Loucy (cell line): ENCODE data around the gene MBD4.

ENCODE experiments used
- H2AFZ ChIP-seq: fragments of 200-600 bp; sonication (generic); 2 replicates; pipeline ENCODE4 v1.6.0; 2016; ENCODE audit warnings: antibody characterized with exemption, mild to moderate bottlenecking, low read length, moderate library complexity
- H3F3A ChIP-seq: fragments of 200-600 bp; 2 replicates; pipeline ENCODE4 v1.6.0; 2016; ENCODE audit warnings: antibody characterized with exemption, low read depth, mild to moderate bottlenecking
- H3K27me3 ChIP-seq: fragments of 200-600 bp; sonication (generic); 2 replicates; pipeline ENCODE4 v1.6.1; 2014; ENCODE audit warnings: low read length, mild to moderate bottlenecking; ENCODE audit not compliant: insufficient read depth, poor library complexity, severe bottlenecking
- H3K36me3 ChIP-seq: fragments of 200-600 bp; sonication (generic); 2 replicates; pipeline ENCODE4 v1.6.1; 2016; ENCODE audit warnings: low read length; ENCODE audit not compliant: insufficient read depth
- H3K4me1 ChIP-seq: fragments of 200-600 bp; sonication (generic); 2 replicates; pipeline ENCODE4 v1.5.1; 2014; ENCODE audit warnings: low read length, mild to moderate bottlenecking; ENCODE audit not compliant: insufficient read depth, poor library complexity, severe bottlenecking
- H3K4me2 ChIP-seq: fragments of 200-600 bp; sonication (generic); 2 replicates; pipeline ENCODE4 v1.6.0; 2014; ENCODE audit warnings: antibody characterized with exemption, low read length, low read depth, mild to moderate bottlenecking; ENCODE audit not compliant: poor library complexity, severe bottlenecking
- H3K4me3 ChIP-seq: fragments of 200-600 bp; sonication (generic); 2 replicates; pipeline ENCODE4 v1.5.1; 2014; ENCODE audit warnings: low read length, mild to moderate bottlenecking, mixed read lengths; ENCODE audit not compliant: poor library complexity, severe bottlenecking
- H3K79me2 ChIP-seq: fragments of 200-600 bp; sonication (generic); 2 replicates; pipeline ENCODE4 v1.6.1; 2014; ENCODE audit warnings: low read length; ENCODE audit not compliant: insufficient read depth
- H3K9ac ChIP-seq: fragments of 200-600 bp; sonication (generic); 2 replicates; pipeline ENCODE4 v1.6.0; 2014; ENCODE audit warnings: mild to moderate bottlenecking, low read depth, low read length, moderate library complexity; ENCODE audit not compliant: poor library complexity, severe bottlenecking
- H3K9me2 ChIP-seq: fragments of 200-600 bp; sonication (generic); replicated peaks from 2 replicates; pipeline ENCODE4 v1.6.1; 2016; ENCODE audit warnings: low read depth, low read length, mixed read lengths
- H3K9me3 ChIP-seq: fragments of 200-600 bp; sonication (generic); 2 replicates; pipeline ENCODE4 v1.6.1; 2014; ENCODE audit warnings: mild to moderate bottlenecking, antibody characterized with exemption, low read length, low read depth; ENCODE audit not compliant: insufficient read depth
- H4K20me1 ChIP-seq: fragments of 200-600 bp; sonication (generic); 2 replicates; pipeline ENCODE4 v1.6.0; 2014; ENCODE audit warnings: antibody characterized with exemption, low read length, mild to moderate bottlenecking; ENCODE audit not compliant: insufficient read depth, poor library complexity, severe bottlenecking
- EZH2phosphoT487 ChIP-seq: fragments of 200-600 bp; IDR thresholded peaks from 2 replicates; pipeline ENCODE4 v1.6.1; 2018; ENCODE audit warnings: antibody characterized with exemption, mild to moderate bottlenecking, moderate library complexity, borderline replicate concordance
- TF ChIP-seq, protein P1 (sequence below): fragments of 200-600 bp; sonication (generic); conservative IDR thresholded peaks from 2 replicates; pipeline ENCODE4 v1.5.1; 2014; ENCODE audit warnings: mild to moderate bottlenecking, antibody characterized with exemption, low read length

MBD4 gene

DNA sequence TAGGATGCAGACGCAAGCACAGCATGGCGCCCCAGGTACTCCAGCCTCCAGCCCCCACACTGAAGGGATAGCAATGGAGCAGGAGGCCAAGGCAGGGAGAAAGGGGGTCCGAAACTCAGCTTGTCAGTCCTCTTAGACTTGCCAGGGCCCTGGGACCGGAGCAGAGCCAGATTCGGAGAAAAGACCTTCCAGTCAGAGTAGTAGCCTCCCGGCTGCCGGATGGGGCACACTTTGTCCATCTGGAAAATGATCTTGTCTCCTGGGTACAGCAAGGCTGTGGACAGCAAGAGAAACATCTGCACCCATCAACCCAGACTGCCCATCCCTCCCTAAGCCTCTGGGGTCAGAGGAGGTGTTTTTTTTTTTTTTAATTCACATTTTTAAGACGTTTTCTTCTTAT, 35.6 kb downstream of the MBD4 start:
- Histone ChIP-seq H2AFZ (no peak overlapping the region), H3K9me3 (no peaks in the 10 kb centered on the region), H3K4me3 (no peak overlapping the region), H3K27me3 (no peaks in the 10 kb centered on the region), H3K9ac (no peak overlapping the region), H3K36me3 (no peaks in the 10 kb centered on the region), H3K4me1 (peaks cover 4% of the 10 kb centered on the region), H3K79me2 (peaks cover 1% of the 10 kb centered on the region), H4K20me1 (no peaks in the 10 kb centered on the region), H3K9me2 (no peaks in the 10 kb centered on the region), H3K4me2 (no peak overlapping the region), H3F3A (no peaks in the 10 kb centered on the region)
- TF ChIP-seq, protein P1, sequence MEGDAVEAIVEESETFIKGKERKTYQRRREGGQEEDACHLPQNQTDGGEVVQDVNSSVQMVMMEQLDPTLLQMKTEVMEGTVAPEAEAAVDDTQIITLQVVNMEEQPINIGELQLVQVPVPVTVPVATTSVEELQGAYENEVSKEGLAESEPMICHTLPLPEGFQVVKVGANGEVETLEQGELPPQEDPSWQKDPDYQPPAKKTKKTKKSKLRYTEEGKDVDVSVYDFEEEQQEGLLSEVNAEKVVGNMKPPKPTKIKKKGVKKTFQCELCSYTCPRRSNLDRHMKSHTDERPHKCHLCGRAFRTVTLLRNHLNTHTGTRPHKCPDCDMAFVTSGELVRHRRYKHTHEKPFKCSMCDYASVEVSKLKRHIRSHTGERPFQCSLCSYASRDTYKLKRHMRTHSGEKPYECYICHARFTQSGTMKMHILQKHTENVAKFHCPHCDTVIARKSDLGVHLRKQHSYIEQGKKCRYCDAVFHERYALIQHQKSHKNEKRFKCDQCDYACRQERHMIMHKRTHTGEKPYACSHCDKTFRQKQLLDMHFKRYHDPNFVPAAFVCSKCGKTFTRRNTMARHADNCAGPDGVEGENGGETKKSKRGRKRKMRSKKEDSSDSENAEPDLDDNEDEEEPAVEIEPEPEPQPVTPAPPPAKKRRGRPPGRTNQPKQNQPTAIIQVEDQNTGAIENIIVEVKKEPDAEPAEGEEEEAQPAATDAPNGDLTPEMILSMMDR = no peak
- no peak for TF ChIP-seq EZH2phosphoT487

DNA sequence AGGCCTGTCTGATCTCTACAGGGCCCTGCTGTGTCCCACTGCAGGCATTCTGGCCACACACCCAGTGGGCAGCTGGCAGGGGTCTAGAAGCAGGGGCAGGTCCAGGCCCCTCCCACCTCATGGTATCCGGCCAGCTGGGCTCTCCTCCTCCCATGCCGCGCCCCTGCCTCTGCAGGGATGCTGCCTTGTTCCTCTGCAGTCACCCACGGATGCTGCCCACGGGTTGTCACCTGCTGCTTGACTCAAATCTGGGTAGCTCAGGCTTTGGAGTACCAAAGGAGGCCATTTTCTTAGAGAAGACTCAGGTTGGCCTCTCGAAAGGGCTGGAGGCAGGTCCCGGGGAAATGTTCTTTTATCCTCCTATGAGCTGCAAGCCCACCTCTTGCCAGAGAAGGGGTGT, 36.3 kb downstream of the MBD4 start:
- no peaks in the 10 kb centered on the region for H3K27me3 ChIP-seq
- peaks cover 6% of the 10 kb centered on the region for H3K4me1 ChIP-seq
- no peaks in the 10 kb centered on the region for H3K9me3 ChIP-seq
- H2AFZ ChIP-seq = no peak overlapping the region
- TF ChIP-seq, protein P1 = no peak
- no peak for TF ChIP-seq EZH2phosphoT487
- H3K79me2 ChIP-seq = peaks cover 8% of the 10 kb centered on the region
- no peaks in the 10 kb centered on the region for H3F3A ChIP-seq
- H3K9ac ChIP-seq = no peak overlapping the region
- no peak overlapping the region for H3K4me3 ChIP-seq
- no peaks in the 10 kb centered on the region for H3K9me2 ChIP-seq
- no peaks in the 10 kb centered on the region for H3K36me3 ChIP-seq
- no peak overlapping the region for H3K4me2 ChIP-seq
- H4K20me1 ChIP-seq = peaks cover 6% of the 10 kb centered on the region

DNA sequence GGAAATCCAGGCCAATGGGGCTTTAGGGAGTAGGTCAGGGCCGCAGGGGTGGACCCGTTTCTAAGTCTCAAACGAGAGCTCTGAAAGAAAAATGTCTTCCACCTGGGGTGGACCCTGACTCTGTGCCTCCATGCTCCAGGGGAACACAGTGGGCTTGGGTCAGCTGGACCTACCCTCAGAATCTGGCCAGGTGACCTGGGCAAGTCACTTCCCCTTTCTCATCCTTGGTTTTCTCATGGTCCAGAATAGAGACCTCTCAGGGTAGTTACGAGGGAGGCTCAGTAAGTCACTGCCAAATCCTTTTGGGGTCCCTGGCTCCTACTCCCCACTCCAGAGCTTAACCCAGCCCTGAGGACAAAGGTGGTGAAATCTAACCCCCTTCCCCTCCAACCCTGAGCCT, 37.1 kb downstream of the MBD4 start:
- H3K9me3 ChIP-seq = no peaks in the 10 kb centered on the region
- TF ChIP-seq, protein P1 = no peak
- TF ChIP-seq EZH2phosphoT487 = no peak
- peaks cover 17% of the 10 kb centered on the region for H3K79me2 ChIP-seq
- no peak overlapping the region for H3K4me3 ChIP-seq
- no peaks in the 10 kb centered on the region for H3K36me3 ChIP-seq
- H4K20me1 ChIP-seq = peaks cover 15% of the 10 kb centered on the region
- H3K9me2 ChIP-seq = no peaks in the 10 kb centered on the region
- H3K27me3 ChIP-seq = no peaks in the 10 kb centered on the region
- no peak overlapping the region for H2AFZ ChIP-seq
- peaks cover 15% of the 10 kb centered on the region for H3K4me1 ChIP-seq
- no peak overlapping the region for H3K4me2 ChIP-seq
- H3F3A ChIP-seq = no peaks in the 10 kb centered on the region
- H3K9ac ChIP-seq = no peak overlapping the region
